OCI-M2 (cell line): ENCODE results near the gene MKNK2.
"Not testable (repeated sequence)": the region's sequence is repeated elsewhere in the genome, so short reads cannot be mapped to it uniquely, and the experiment has no call there.

Experiments
- DNase-seq: peaks from one replicate; lab custom pipeline; 2025; ENCODE audit not compliant: unreplicated experiment; lab: John Stamatoyannopoulos, UW

MKNK2 gene

DNA sequence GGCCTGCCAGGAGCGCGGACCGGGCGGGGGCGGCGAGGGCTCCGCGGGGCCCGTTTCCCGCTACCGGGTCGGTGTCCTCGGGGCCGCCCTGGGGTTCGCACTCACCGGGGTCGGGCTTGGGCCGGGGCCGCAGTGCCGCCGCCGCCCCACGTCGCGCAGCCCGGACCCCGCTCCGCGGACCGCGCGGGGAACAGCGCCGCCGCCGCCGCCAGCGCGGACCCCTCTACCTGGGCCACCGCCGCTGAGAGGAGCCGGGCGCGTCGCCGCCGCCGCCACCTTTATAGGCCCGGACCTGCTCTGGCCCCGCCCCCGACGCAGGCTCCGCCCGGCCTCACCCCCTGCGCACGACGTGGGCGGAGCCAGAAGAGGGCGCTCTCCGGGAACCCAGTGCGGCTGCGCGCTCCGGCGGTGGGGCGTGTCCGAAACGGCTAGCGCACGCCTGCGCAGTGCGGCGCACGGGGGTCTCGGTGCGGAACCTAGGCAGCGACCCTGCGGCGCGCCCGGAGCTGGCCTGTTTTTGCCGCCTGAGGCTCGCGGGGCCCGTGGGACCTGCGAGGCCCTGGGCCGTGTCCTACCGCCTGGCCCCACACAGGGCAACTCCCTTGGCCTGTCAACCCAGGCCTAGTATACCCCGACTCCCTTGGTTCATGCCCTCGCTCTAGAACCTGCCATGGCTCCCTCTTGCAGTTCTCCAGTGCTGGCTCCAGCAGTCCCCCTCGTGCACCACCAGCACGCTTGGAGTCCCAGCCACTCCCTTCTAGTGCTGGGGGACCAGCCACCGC, at the start of gene MKNK2:
Gene MKNK2, minus strand, starts transcription at position 254 of the 782 bp plus-strand sequence. CDS start 393 bp downstream, outside the sequence.
- peak; percentile 8 for DNase-seq

DNA sequence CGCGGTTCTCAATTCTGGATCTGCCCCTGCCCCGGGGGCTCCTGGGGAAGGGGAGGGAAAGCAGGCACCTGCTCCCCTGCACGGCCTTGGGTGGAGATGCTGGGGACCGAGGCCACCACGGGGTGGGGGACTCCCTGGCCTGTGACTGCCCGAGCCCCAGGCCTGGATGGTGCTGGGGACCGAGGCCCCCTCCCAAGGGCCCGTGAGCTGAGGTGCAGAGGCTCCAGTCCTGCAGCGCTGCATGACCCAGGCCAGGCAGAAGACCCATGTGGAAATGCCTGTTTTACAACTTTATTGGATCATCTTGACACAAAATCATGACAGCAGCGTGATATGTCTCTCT, 49.6 kb upstream of the MKNK2 start:
- DNase-seq, result no peak

DNA sequence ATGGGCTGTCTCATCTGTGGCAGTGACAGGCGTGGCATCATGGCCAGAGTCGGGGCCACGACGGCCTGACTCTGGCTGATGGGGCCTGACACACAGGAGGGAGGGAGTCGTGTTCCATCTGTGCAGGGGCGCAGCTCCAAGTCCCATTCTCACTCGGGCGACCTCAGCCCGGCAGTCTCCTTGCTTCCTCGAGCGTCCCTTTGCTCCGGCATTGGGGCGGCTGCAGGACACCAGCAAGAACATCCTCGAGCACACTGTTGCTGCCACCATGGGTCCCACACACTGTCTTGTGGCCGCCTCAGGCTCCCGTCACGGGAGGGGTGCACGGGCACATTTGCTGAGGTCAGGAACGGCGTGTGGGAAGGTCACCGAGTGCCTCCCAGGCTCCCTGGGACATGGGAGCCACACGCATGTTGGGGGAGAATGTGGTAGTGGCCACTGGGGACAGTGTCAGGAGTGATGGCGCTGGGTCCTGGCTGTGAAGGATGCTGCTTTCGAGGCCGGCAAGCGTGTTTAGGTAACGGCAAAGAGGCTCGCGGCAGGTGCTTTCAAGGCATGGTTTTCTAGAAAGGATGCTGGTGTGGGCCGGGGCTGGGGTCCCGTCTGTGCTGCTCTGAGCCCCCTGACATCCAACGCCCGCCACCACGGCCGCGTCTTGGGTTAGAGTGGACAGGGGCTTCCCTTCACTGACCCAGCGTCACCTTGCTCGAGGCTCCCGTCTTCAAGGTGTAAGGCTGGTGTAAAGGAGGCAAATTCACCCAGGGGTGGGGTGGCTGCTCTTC, 49.1 kb upstream of the MKNK2 start:
- no peak for DNase-seq

DNA sequence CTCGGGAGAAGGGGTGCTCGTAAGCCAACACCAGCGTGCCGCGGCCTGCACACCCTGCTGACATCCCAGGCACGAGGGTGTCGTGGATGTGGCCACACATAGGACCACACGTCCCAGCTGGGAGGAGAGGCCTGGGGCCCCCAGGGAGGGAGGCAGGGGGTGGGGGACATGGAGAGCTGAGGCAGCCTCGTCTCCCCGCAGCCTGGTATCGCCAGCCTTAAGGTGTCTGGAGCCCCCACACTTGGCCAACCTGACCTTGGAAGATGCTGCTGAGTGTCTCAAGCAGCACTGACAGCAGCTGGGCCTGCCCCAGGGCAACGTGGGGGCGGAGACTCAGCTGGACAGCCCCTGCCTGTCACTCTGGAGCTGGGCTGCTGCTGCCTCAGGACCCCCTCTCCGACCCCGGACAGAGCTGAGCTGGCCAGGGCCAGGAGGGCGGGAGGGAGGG, 48.0 kb upstream of the MKNK2 start:
- no peak for DNase-seq

DNA sequence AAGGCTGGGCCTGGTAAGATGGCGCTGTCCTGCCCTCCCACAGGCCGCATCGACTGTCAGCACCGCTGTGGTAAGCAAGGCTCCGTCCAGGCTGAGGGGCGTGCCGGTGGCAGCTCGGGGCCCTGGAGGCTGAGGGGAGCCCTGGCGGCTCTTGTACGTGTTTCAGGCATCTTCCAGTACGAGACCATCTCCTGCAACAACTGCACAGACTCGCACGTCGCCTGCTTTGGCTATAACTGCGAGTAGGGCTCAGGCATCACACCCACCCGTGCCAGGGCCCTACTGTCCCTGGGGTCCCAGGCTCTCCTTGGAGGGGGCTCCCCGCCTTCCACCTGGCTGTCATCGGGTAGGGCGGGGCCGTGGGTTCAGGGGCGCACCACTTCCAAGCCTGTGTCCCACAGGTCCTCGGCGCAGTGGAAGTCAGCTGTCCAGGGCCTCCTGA, 46.9 kb upstream of the MKNK2 start:
- DNase-seq, result no peak

DNA sequence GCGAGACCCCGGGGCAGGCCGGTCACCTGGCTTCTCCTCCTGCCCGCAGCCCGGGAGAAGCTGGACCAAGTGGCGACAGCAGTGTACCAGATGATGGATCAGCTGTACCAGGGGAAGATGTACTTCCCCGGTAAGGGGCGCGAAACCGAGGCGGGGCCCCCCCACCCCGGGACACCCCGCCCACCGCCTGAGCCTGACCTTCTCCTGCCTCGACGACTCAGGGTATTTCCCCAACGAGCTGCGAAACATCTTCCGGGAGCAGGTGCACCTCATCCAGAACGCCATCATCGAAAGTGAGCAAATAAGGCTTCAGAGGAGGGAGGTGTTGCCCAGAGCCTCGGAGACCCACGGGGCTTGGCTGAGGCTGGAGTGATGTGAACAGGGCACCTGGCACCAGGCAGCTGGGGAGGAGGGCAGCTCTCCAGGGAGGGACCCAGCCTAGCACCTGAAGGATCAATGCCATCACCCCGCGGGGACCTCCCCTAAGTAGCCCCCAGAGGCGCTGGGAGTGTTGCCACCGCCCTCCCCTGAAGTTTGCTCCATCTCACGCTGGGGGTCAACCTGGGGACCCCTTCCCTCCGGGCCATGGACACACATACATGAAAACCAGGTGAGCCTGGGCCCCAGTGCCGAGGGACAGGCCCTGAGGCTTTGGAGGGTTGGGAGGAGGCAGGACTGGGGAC, 46.3 kb upstream of the MKNK2 start:
- DNase-seq, result no peak

DNA sequence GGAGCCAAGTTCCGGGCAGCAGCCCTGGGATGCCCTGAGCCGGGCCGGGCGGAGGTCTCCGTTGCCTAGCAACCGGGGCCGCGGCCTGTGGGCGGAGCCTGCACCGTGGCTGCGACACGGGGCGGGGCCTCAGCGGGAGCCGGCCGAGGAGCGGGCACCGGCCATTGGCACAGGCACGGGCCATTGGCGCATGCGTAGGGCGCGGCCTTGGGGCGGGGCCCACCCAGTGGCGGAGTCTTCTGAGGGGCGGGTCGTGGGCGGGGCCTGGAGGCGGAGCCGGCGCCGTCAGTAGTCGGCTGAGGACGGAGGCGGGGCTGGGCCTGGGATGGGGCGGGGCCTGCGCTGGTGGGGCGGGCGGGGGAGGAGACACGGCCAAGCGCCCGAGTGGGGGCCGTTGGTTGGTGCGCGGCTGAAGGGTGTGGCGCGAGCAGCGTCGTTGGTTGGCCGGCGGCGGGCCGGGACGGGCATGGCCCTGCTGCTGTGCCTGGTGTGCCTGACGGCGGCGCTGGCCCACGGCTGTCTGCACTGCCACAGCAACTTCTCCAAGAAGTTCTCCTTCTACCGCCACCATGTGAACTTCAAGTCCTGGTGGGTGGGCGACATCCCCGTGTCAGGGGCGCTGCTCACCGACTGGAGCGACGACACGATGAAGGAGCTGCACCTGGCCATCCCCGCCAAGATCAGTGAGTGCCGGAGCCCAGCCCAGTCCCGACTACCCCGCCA, 45.6 kb upstream of the MKNK2 start, which contains the start of gene IZUMO4:
Gene IZUMO4, plus strand, starts transcription at position 436 of the 723 bp plus-strand sequence. Its CDS starts 31 bp downstream, at position 467.
- peak; percentile 91 for DNase-seq

DNA sequence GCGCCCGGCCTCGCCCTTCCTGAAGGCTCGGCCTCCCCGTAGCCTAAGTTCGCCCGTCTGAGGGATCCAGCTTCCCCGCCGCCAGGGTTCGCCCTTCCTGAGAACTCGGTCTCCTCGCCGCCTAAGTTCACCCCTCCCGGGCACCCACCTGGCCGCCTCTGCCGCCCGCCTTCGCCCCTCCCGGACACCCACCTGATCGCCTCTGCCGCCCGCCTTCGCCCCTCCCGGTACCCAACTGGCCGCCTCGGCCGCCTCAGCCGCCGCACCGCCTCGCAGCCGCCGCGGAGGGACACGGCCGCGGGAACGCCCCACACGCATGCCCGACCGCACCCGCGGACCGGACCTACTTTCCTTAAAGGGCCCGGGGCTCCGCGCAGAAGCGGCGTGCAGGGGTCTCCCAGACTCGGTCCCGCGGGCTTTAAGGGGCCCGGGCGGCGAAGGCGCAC, 45.0 kb upstream of the MKNK2 start, which contains the start of gene MOB3A:
Gene MOB3A, minus strand, starts transcription at position 293 of the 446 bp plus-strand sequence. CDS start 17,766 bp downstream, outside the sequence.
- DNase-seq, result no peak

DNA sequence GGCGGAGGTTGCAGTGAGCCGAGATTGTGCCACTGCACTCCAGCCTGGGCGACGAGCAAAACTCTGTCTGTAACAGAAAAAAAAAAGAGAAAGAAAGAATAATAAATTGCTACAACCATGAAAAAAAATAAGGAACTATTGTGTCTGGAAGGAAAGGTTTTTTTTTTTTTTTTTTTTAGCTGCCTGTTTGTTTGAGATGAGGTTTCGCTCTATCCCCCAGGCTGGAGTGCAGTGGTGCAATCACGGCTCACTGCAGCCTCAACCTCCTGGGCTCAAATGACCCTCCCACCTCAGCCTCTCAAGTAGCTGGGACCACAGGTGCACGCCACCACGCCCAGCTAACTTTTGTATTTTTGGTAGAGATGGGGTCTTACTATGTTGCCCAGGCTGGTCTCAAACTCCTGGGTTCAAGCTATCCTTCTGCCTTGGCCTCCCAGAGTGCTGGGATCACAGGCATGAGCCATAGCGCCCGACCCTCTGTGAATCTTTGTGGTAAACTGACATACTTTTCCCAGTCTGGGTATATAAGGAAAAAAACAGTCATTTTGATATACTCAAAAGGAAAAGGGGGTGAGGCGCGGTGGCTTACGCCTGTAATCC, 41.0 kb upstream of the MKNK2 start:
- not testable (repeated sequence) for DNase-seq

DNA sequence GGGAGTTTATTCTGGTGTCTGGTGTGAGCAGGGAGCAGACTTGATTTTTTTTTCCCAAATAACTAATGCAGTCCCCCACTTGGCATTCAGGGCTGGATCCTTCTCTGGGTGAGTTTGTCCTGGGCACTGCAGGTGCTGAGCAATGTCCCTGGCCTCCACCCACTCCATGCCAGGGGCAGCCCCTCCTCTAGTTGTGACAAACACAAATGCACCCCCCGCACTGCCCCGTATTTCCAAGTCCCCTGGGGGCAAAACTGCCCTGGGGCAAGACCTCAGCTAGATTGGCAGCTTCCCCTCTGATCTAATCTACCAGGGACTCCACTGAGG, 38.6 kb upstream of the MKNK2 start:
- no peak for DNase-seq

DNA sequence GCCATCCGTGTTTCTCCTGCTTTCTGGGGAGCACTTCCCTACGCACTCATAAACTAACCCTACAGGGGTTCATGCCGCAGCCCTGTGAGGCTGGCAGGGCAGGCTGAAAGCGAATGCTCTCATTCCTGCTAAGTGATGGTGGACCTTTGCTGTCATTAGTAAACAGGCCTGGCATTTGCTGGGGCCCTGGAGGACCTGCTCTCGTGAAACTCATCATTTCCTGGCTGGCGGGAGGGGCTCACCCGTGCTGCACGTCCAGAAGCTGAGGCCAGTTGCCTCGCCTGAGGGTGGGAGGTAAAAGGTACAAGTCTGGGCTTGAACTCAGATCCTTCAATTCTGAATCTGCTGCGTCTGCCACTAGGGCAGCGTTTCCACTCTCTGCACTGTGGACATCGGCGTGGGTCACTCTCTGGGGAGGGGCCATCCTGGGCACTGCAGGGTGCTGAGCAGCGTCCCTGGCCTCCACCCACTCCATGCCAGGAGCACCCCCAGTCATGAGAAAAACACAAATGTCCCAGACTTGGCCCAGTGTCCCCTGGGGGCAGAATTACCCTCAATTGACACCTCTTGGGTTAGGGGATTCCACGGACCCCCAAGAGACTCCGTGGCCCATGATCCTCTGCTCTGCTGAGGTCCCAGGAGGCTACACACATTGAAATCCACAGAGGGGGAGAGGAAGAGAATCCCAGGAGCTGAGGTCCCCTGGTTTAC, 38.1 kb upstream of the MKNK2 start:
- DNase-seq, result no peak

DNA sequence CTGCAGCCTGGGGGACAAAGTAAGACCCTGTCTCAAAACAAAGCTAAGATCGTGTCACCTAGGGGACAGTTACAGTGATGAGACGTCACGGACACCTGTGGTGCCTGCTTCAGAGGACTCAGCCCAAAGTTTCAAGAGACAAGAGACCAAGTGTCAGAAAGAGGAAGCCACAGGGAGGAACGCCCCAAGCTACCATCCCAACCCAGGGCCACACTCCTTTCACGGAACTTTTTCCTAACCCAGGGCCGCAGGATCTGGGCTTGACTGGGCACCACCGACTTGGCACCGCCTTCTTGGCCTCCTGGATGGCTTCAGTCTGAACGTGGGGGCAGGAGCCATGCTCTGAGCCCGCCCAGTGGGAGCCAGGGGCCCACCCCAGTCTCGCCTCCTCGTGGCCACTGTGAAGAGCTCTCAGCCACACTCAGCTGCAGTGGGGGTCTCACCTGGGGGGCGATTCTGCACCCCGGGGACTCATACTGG, 36.6 kb upstream of the MKNK2 start:
- DNase-seq, result no peak

DNA sequence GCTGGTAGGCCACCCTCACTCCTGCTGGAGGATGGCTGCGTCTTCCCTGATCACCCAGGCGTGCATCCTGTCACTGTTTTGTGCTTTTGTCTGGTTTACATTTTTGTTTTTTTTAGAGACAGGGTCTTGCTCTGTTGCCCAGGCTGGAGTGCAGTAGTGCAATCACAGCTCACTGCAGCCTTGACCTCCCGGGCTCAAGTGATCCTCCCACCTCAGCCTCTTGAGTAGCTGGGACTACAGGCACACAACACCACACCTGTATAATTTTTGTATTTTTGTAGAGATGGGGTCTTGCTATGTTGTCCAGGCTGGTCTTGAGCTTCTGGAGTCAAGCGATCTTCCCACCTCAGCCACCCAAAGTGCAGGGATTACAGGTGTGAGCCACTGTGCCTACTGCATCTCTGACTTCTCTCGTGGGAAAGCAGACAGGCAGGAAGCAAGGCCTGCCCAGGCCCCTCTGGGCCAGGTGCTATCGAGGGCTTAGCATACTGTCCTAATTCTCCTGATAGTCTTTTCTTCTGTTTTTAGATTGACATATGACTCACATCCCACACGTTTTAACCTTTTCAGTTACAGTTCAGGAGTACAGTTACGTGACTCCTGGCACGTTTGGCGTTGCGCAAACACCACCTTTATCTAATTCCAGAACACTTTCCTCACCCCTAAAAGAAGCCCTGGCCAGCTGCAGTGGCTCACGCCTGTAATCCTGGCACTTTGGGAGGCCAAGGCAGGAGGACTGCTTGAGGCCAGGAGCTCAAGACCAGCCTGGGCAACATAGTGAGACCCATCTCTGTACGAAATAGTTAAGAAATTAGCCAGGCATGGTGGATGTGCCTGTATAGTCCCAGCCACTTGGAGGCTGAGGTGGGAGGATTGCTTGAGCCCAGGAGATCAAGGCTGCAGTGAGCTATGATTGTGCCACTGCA, 35.9 kb upstream of the MKNK2 start:
- DNase-seq, result not testable (repeated sequence)

DNA sequence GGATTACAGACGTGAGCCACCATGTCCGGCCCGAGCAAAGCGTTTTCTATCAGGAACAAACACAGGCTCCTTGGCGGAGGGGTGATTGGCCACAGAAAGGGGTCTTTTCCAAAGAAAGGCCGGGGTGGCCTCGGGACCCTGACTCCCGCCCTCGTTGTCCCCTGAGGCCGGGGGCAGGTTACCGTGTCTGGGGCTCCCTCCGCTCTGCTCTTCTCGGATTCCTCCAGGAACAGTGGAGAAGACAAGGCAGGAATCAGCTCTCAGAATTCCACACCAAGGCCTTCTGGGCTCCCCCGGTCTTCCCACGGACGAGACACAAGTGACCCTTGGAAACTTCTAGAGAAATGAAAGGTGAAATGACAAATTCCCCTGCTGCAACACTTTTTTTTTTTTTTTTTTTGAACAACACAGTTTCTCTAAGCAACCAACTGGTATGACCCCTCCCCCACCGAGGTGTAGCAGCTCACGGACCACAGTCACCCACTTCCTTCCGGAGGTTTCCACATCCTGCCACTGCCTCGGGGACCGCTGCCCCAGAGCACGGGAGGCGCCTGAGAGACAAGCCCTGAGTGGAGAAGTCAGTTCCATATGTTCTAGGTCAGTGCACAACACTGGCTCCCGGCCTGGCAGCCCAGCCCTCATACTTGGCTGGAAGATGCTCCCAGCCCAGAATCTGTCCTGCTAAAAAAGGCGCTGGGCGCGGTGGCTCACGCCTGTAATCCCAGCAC, 34.1 kb upstream of the MKNK2 start:
- no peak for DNase-seq

DNA sequence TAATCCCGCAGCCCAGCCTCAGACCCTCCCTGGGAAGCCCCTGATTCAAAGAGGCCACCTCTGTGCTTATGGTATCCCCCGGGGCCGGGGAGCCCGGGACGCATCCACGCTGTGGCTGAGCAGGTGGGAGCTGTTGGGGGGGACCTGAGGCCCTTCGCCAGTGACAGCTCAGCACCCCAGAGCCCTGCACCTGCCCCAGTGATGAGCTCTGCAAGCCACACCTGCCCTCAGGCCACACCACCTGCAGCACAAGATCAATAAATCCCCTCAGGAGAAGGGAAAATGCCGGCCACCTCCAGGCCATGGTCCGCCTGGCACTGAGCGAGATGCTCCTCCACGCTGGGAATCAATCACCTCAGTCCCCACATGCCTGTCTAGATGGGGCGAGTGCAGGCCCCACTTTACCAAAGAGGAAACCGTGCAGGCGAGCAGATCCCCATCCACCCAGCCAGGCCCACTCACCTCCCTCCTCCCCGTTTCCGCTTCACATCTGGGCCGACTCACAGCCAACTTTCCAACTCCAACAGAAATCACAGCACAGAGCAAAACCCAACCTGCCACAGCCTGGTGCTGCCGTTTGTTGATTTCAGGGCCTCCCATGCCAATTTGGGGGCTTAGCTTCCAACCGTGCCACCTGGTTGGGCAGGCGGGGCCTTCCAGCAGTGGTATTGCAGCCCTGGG, 32.3 kb upstream of the MKNK2 start:
- no peak for DNase-seq

DNA sequence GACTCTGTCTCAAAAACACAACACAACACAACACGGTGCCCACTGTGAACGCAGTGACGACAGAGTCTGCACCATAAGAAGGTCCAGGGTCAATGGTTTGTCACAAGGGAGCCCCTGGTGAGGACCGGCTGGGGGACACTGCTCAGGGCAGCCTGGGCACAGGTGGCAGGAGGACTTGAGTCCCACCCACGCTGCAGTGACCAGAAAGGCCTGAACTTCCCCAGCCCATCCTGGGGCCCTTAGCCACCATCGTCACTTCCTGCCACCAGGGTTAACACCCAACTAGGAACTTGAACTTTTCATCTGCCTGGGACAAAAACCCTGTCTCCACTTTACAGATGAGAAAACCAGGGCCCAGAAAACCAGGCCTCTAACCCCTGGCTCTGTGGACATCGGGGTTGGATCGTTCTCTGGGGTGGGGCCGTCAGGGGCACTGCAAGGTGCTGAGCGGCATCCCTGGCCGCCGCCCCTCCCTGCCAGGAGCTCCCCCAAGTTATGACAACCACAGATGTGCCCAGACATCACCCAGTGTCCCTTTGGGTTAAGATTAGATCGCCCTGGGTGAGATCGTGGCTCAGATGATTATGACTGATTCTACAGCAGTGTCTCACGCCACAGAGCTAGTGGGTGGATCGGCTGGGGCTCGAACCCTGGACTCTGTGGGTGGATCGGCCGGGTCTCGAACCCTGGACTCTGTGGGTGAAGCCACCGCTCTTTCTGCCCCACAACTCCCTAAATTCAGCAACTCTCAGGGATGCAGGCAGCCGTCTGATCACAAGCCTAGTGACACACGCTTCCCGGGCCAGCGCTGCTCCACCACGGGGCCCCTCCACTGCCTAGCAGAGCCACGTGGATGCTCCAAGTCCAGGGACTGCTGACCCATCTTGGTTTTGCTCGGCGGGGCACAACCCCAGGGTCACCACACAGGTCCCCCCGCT, 31.1 kb upstream of the MKNK2 start:
- no peak for DNase-seq
